SH-SY5Y (cell line): Measurements from ENCODE around the gene CCDC6.

Source experiments
- GATA2 ChIP-seq: IDR thresholded peaks from 2 replicates; pipeline ENCODE4 v1.6.1; 2011; ENCODE audit warnings: mild to moderate bottlenecking, low read depth, low read length
- GATA3 ChIP-seq: IDR thresholded peaks from 2 replicates; pipeline ENCODE4 v1.6.1; 2011; ENCODE audit warnings: low read depth, mild to moderate bottlenecking, low read length, moderate library complexity

DNA sequence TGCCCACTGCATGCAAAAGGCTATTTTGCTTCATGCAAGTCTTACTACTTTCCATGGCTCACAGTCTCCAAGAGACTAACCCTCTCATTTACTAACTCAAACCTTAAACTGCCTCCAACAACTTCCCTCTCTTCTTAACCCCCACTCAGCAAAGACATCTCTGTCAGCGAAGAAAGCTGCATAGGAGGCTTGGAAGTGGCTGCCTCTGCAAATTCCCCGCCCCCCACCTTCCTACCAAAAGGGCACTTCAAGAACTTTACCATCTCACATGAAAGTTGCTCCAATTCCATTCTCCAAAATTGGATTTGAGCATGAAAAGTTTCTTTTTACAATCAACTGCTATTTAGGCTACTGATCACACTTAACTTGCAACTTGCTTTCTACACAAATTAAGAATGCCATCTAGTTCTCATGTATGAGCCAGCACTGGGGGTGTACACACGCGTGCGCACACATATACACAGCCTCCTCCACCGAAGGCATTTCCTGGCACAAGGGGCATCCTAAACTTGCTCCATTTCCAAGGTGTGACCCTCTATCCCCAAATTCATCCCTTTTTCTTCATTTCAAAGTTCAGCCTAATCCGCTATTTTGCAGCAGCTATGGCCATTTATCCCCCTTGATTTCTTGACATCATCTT is 1.8 kb downstream of the CCDC6 start:
- TF ChIP-seq GATA2, result no peak
- no peak for TF ChIP-seq GATA3
